GM10266 (cell line): Measurements from ENCODE around the gene HIVEP3.

ENCODE experiments used
- DNase-seq: peaks from one replicate; pipeline ENCODE4 v3.0.0; 2012; ENCODE audit errors: extremely low spot score
- TF ChIP-seq, protein P1 (sequence below): IDR thresholded peaks from 2 replicates; pipeline ENCODE4 v1.5.1; 2012; ENCODE audit warnings: mild to moderate bottlenecking, low read depth; ENCODE audit not compliant: control insufficient read depth, insufficient read depth; ENCODE audit errors: missing control alignments

The HIVEP3 gene

DNA sequence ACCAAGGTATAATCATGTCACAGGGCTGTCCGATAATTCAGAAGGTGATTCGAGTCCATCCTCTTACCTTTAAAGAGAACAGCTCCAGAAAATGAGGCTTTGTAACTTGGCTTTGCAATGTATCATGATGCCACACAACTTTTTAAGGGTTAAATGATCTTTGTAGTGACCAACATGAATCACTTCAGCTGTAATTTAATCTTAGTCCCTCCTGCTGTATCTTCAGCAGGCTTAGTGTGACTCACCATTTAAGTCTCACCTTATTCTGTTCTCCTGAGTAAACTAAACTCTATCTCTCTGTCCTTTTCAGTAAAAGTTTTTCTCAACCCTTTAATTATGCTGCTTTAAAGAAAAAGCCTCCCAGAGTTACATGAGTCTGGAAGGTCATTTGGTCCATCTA, 1.9 kb upstream of the HIVEP3 start:
- TF ChIP-seq, protein P1, sequence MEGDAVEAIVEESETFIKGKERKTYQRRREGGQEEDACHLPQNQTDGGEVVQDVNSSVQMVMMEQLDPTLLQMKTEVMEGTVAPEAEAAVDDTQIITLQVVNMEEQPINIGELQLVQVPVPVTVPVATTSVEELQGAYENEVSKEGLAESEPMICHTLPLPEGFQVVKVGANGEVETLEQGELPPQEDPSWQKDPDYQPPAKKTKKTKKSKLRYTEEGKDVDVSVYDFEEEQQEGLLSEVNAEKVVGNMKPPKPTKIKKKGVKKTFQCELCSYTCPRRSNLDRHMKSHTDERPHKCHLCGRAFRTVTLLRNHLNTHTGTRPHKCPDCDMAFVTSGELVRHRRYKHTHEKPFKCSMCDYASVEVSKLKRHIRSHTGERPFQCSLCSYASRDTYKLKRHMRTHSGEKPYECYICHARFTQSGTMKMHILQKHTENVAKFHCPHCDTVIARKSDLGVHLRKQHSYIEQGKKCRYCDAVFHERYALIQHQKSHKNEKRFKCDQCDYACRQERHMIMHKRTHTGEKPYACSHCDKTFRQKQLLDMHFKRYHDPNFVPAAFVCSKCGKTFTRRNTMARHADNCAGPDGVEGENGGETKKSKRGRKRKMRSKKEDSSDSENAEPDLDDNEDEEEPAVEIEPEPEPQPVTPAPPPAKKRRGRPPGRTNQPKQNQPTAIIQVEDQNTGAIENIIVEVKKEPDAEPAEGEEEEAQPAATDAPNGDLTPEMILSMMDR = no peak
- DNase-seq = no peak

DNA sequence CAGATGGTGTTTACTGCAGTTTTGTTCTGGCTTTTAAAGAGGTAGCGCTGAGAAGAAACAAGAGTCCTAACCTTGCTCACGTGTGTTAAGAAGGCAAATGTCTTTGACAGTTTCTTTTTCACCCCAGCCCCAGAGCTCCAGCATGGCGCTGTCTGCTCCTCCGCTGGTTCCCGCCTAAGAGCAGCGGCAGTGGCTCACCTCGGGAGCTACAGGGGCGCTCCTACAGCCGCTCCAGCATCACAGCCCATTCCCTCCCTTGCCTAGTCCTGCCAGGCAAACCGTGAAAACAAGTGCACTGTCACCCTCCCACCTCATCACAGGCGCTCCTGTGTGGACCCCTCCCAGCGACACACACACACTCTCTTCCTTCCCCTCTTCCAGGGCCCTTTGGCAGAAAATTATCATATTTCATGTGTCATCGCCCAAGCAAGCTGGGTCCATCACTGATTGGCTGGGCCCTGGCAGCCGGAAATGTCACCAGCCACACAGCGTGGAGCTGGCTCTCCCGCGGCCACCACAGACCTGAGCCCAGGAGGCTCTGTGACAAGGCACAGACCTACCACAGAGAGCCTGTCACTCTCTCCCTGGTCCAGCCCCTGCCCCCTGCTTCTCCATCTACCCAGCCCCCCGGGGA, 1.2 kb upstream of the HIVEP3 start:
- no peak for DNase-seq
- TF ChIP-seq, protein P1 = no peak

DNA sequence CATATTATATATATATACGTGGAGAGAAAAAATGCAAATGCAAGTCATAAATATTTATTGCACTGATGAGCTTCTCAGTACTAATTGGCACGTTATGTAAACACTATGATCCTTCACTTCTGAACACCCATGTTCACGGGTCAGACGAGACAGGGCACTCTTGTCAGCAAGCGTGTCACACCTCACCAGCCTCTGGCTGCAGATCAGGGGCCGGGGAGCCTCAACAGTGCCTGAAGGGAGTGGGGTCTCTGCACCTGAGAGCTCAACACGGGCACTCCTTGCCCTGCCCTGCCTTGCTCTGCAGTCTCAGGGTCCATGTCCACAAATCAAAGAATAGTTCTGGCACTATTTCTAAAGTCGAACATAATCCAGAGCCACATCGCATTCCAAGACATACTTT, 409 bp upstream of the HIVEP3 start:
- no peak for DNase-seq
- TF ChIP-seq, protein P1 = no peak

DNA sequence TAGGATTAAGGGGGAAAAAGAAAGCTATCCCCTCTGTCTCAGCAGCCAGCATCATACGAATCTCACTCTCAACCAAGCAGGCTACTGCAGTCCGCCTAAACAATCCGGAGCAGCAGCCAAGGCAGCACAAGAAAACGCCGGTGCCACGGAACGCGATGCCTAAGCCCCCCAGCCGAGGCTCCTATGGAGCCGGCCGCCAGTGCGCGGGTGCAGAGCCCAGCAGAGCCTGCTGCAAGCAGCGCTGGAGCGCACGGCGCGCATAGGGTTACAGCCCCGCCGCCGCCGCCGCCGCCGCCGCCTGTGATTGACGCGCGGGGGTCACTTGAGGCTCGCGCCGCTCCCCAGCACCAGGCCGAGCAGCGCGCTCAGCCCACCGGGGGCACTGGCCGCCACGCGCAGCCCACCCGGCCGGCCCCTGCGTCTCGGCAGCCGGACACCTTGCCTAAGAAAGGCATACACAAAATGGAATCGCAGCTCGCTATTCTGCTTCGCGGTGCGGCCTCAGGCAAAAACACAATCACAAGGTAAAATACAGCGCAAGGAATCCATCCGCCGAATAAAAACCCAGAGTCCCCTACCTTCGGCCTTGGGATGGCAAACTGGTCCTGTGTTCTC, 780 bp downstream of the HIVEP3 start:
- TF ChIP-seq, protein P1 = no peak
- no peak for DNase-seq

GRCh38 chr1:41917076-41917475, 1.6 kb downstream of the HIVEP3 start:
- TF ChIP-seq, protein P1 = no peak
- no peak for DNase-seq

GRCh38 chr1:41915786-41916571, 2.7 kb downstream of the HIVEP3 start:
- no peak for DNase-seq

More at GRCh38 chr1:41915786-41916571, 2.7 kb downstream of the HIVEP3 start:
- TF ChIP-seq, protein P1 = no peak
